Esophagus squamous epithelium (tissue), 4 donors: Measurements from ENCODE around the gene ALDH2.

ENCODE experiments used
- POLR2A ChIP-seq, 4 donors: fragments of 450-650 bp; IDR thresholded peaks; one replicate each; pipeline ENCODE4 v1.6.1; 2017; ENCODE audit warnings: antibody characterized with exemption in 4 of 4, mild to moderate bottlenecking in 4 of 4, moderate library complexity in 3 of 4
- TF ChIP-seq, protein P1 (sequence below), 6 experiments: fragments of 450-650 bp in 4 of 6; fragments of 200-600 bp in 2 of 6; sonication (generic) in 2 of 6; IDR thresholded peaks; one replicate each; pipeline ENCODE4 v1.5.1; 2016 to 2019; ENCODE audit warnings: antibody characterized with exemption in 6 of 6, mild to moderate bottlenecking in 4 of 6, moderate library complexity in 4 of 6

DNA sequence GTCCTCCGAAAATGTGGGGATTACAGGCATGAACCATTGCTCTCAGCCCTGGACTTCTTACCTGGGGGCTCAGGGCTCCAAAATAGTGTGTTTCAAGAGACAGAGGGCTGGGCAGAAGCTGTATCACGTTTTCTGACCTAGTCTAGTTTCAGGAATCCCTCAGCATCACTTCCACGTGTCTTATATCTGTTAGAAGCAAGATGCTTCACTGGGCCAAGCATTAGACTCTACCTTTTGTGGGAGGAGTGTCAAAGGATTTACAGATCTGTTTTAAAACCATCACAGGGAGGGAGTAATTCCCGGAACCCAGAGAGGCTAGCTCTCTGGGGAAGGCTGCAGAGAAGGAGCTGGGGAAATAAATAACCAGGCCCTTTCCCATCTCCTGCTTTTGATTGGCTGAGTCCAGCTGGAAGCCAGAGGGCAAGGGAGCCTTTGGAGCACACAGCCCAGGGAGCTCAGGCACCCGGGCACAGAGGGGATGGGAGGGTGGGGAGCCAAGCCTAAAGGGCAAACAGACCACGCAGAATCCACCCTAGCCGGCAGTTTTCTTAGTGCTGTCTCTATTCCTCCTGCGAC, 33.3 kb upstream of the ALDH2 start:
- TF ChIP-seq, protein P1, sequence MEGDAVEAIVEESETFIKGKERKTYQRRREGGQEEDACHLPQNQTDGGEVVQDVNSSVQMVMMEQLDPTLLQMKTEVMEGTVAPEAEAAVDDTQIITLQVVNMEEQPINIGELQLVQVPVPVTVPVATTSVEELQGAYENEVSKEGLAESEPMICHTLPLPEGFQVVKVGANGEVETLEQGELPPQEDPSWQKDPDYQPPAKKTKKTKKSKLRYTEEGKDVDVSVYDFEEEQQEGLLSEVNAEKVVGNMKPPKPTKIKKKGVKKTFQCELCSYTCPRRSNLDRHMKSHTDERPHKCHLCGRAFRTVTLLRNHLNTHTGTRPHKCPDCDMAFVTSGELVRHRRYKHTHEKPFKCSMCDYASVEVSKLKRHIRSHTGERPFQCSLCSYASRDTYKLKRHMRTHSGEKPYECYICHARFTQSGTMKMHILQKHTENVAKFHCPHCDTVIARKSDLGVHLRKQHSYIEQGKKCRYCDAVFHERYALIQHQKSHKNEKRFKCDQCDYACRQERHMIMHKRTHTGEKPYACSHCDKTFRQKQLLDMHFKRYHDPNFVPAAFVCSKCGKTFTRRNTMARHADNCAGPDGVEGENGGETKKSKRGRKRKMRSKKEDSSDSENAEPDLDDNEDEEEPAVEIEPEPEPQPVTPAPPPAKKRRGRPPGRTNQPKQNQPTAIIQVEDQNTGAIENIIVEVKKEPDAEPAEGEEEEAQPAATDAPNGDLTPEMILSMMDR (IDR thresholded peaks at IDR 0.05): no peak
- TF ChIP-seq POLR2A (IDR thresholded peaks at IDR 0.05): no peak
